ENCODE measurements around the gene SDS. TPM values are rescaled to one million over a fixed set of nuclear protein-coding genes. Genes with fewer than 3 reads are reported as not detected.

The SDS gene
- total and polyA plus RNA-seq, 2 experiments from 2014 or later = not detected

- no peak overlapping the region for H2AFZ ChIP-seq
- WGBS, 2 experiments (ENCODE audit: low coverage in 1 of 2, low lambda C conversion rate in 2 of 2, missing lambda C conversion rate in 2 of 2) = 95 to 96% methylated on average over 3 of the region's 3 CpGs
- H3F3A ChIP-seq (ENCODE audit: insufficient read depth) = no peaks in the 10 kb centered on the region
- H3K4me3 ChIP-seq = no peak overlapping the region
- H3K27me3 ChIP-seq (replicated peaks; ENCODE audit: insufficient read depth) = no peaks in the 10 kb centered on the region
- no peaks in the 10 kb centered on the region for H4K20me1 ChIP-seq (ENCODE audit: insufficient read depth)
- TF ChIP-seq EZH2phosphoT487 (IDR thresholded peaks at IDR 0.05; ENCODE audit: insufficient read depth, low read depth) (no peak), EZH2 (IDR thresholded peaks at IDR 0.05; ENCODE audit: insufficient read depth, poor library complexity, severe bottlenecking) (no peak)
- H3K36me3 ChIP-seq (ENCODE audit: low read depth) = no peaks in the 10 kb centered on the region
- no peaks in the 10 kb centered on the region for H3K9me2 ChIP-seq (ENCODE audit: insufficient read depth)
- H3K4me1 ChIP-seq (ENCODE audit: insufficient read depth) = no peaks in the 10 kb centered on the region
- no peaks in the 10 kb centered on the region for H3K79me2 ChIP-seq (ENCODE audit: insufficient read depth)
- in situ Hi-C loops (cut with MboI) = no loop called here
- DNase-seq = no peak
- H3K27ac ChIP-seq = no peak overlapping the region
- H3K9ac ChIP-seq = no peak overlapping the region
- no peak overlapping the region for H3K4me2 ChIP-seq (ENCODE audit: unreplicated experiment)
- no peaks in the 10 kb centered on the region for H3K9me3 ChIP-seq (ENCODE audit: low read depth)
These were observed 12.5 kb downstream of the SDS start for GRCh38 chr12:113391145-113391544.

DNA sequence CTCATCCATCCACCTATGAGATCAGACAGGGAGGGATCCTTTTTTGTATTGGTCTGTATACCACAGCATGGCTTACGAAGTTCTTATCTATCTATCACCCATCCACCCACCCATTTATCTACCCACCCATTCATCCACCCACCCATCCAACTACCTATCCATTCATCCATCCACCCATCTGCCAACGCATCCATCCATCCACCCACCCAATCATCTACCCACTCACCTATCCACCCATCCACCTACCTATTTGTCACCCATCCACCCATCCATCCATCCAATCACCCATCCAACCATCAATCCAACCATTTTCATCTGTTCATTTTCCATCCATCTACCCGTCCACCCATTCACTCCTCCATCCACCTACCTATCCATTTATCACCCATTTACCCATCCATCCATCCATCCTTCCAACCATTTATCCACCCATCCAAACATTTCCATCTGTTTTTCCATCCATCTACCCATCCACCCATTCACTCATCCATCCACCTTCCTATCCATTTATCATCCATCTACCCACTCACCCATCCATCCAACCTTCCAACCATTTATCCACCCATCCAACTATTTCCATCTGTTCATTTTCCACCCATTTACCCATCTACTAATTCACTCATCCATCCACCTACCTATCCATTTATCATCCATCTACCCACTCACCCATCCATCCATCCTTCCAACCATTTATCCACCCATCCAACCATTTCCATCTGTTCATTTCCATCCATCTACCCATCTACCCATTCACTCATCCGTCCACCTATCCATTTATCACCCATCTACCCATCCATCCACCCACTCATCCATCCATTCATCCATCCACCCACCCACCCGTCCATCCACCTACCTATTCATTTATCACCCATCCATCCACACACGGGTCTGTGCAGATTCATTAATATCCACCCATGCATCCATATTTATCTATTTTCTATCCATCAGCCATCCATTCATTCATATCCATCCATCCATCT is 13.3 kb downstream of the SDS start:
- Histone ChIP-seq H3F3A (ENCODE audit: insufficient read depth) (no peaks in the 10 kb centered on the region), H3K4me1 (ENCODE audit: insufficient read depth) (no peaks in the 10 kb centered on the region), H4K20me1 (ENCODE audit: insufficient read depth) (no peaks in the 10 kb centered on the region), H3K79me2 (ENCODE audit: insufficient read depth) (no peaks in the 10 kb centered on the region), H3K9ac (no peak overlapping the region), H3K36me3 (ENCODE audit: low read depth) (no peaks in the 10 kb centered on the region), H3K4me3 (no peak overlapping the region), H3K9me2 (ENCODE audit: insufficient read depth) (no peaks in the 10 kb centered on the region), H2AFZ (no peak overlapping the region), H3K9me3 (ENCODE audit: low read depth) (no peaks in the 10 kb centered on the region), H3K27me3 (replicated peaks; ENCODE audit: insufficient read depth) (no peaks in the 10 kb centered on the region), H3K27ac (no peak overlapping the region), H3K4me2 (ENCODE audit: unreplicated experiment) (no peak overlapping the region)
- DNase-seq = no peak
- in situ Hi-C loops (cut with MboI) = no loop called here
- TF ChIP-seq EZH2phosphoT487 (IDR thresholded peaks at IDR 0.05; ENCODE audit: insufficient read depth, low read depth) = no peak
- no peak for TF ChIP-seq EZH2 (IDR thresholded peaks at IDR 0.05; ENCODE audit: insufficient read depth, poor library complexity, severe bottlenecking)
- 82 to 84% methylated on average over 5 to 6 of the region's 6 CpGs for WGBS, 2 experiments (ENCODE audit: low coverage in 1 of 2, low lambda C conversion rate in 2 of 2, missing lambda C conversion rate in 2 of 2)

DNA sequence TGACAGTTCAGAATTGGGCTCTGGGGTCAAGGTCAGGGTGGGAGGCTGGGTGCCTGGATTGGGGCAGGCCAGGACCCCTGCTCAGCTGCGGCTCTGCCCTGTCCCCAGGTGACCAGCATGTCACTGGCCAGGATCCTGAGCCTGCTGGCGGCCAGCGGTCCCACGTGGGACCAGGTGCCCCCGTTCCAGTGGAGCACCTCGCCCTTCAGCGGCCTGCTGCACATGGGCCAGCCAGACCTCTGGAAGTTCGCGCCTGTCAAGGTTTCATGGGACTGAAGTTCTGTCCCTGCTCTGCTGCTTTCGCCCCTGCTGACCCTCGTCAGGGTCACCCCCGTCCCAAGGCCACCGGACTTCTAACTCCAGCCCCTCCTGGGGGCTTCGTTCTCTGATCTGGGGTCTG is 15.3 kb downstream of the SDS start:
- no peak for TF ChIP-seq EZH2 (IDR thresholded peaks at IDR 0.05; ENCODE audit: insufficient read depth, poor library complexity, severe bottlenecking)
- no peak for TF ChIP-seq EZH2phosphoT487 (IDR thresholded peaks at IDR 0.05; ENCODE audit: insufficient read depth, low read depth)
- Histone ChIP-seq H3K4me1 (ENCODE audit: insufficient read depth) (no peaks in the 10 kb centered on the region), H4K20me1 (ENCODE audit: insufficient read depth) (no peaks in the 10 kb centered on the region), H3K4me3 (no peak overlapping the region), H3K4me2 (ENCODE audit: unreplicated experiment) (no peak overlapping the region), H3K9me3 (ENCODE audit: low read depth) (no peaks in the 10 kb centered on the region), H2AFZ (no peak overlapping the region), H3K79me2 (ENCODE audit: insufficient read depth) (no peaks in the 10 kb centered on the region), H3K36me3 (ENCODE audit: low read depth) (no peaks in the 10 kb centered on the region), H3K9me2 (ENCODE audit: insufficient read depth) (no peaks in the 10 kb centered on the region), H3K27ac (no peak overlapping the region), H3K9ac (no peak overlapping the region), H3F3A (ENCODE audit: insufficient read depth) (no peaks in the 10 kb centered on the region), H3K27me3 (replicated peaks; ENCODE audit: insufficient read depth) (no peaks in the 10 kb centered on the region)
- no peak for DNase-seq
- in situ Hi-C loops (cut with MboI) = no loop called here
- 90 to 96% methylated on average over 14 of the region's 14 CpGs for WGBS, 2 experiments (ENCODE audit: low coverage in 1 of 2, low lambda C conversion rate in 2 of 2, missing lambda C conversion rate in 2 of 2)

DNA sequence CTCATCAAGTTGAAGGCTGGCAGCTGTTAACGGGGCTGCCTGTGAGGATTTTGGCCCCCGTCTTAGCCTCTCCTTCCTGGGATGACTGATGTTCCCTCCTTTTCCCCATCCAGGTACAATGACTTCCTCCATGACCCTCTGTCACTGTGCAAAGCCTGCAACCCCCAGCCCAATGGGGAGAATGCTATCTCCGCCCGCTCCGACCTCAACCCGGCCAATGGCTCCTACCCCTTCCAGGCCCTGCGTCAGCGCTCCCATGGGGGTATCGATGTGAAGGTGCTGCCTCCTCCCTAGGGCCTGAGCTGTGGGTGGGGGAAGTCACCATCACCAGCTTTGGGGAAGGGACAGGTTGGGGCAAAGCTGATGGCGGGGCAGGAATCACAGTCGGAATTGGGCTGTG is 16.1 kb downstream of the SDS start:
- DNase-seq = no peak
- 86 to 92% methylated on average over 10 to 11 of the region's 11 CpGs for WGBS, 2 experiments (ENCODE audit: low coverage in 1 of 2, low lambda C conversion rate in 2 of 2, missing lambda C conversion rate in 2 of 2)
- in situ Hi-C loops (cut with MboI) = no loop called here
- Histone ChIP-seq H3F3A (ENCODE audit: insufficient read depth) (no peaks in the 10 kb centered on the region), H3K9me2 (ENCODE audit: insufficient read depth) (no peaks in the 10 kb centered on the region), H3K36me3 (ENCODE audit: low read depth) (no peaks in the 10 kb centered on the region), H3K79me2 (ENCODE audit: insufficient read depth) (no peaks in the 10 kb centered on the region), H2AFZ (no peak overlapping the region), H3K4me1 (ENCODE audit: insufficient read depth) (no peaks in the 10 kb centered on the region), H3K9ac (no peak overlapping the region), H4K20me1 (ENCODE audit: insufficient read depth) (no peaks in the 10 kb centered on the region), H3K4me3 (no peak overlapping the region), H3K27ac (no peak overlapping the region), H3K27me3 (replicated peaks; ENCODE audit: insufficient read depth) (no peaks in the 10 kb centered on the region), H3K9me3 (ENCODE audit: low read depth) (no peaks in the 10 kb centered on the region), H3K4me2 (ENCODE audit: unreplicated experiment) (no peak overlapping the region)
- TF ChIP-seq EZH2 (IDR thresholded peaks at IDR 0.05; ENCODE audit: insufficient read depth, poor library complexity, severe bottlenecking) (no peak), EZH2phosphoT487 (IDR thresholded peaks at IDR 0.05; ENCODE audit: insufficient read depth, low read depth) (no peak)
